Osteocyte (in vitro differentiated cells): ENCODE measurements around the gene STRN4. TPM values are rescaled to one million over a fixed set of nuclear protein-coding genes. Genes with fewer than 3 reads are reported as not detected.
A peak's percentile ranks its signal among the peaks of the same experiment; 100 is the strongest.

ENCODE experiments used
- DNase-seq: peaks from one replicate; pipeline ENCODE4 v3.0.0; 2021; ENCODE audit warnings: mixed read lengths; ENCODE audit not compliant: unreplicated experiment; ENCODE audit errors: extremely low spot score
- H3K27ac Mint-ChIP-seq: one replicate; pipeline ENCODE4 v1.8.0; 2021; ENCODE audit warnings: mild to moderate bottlenecking, mixed read lengths; ENCODE audit not compliant: unreplicated experiment
- H3K27me3 Mint-ChIP-seq: one replicate; pipeline ENCODE4 v1.8.0; 2021; ENCODE audit warnings: mixed read lengths; ENCODE audit not compliant: unreplicated experiment
- H3K36me3 Mint-ChIP-seq: one replicate; pipeline ENCODE4 v1.8.0; 2021; ENCODE audit warnings: mixed read lengths; ENCODE audit not compliant: unreplicated experiment
- H3K4me1 Mint-ChIP-seq: one replicate; pipeline ENCODE4 v1.8.0; 2021; ENCODE audit warnings: mixed read lengths; ENCODE audit not compliant: unreplicated experiment
- H3K4me3 Mint-ChIP-seq: one replicate; pipeline ENCODE4 v1.8.0; 2021; ENCODE audit warnings: mild to moderate bottlenecking, moderate library complexity, mixed read lengths; ENCODE audit not compliant: unreplicated experiment
- H3K9me3 Mint-ChIP-seq: one replicate; pipeline ENCODE4 v1.8.0; 2021; ENCODE audit warnings: mixed read lengths; ENCODE audit not compliant: unreplicated experiment
- total RNA-seq: library from RNA; stranded (reverse); gene quantifications from 2 replicates; pipeline ENCODE4 v1.2.1, GENCODE V29; 2021
- TF ChIP-seq, protein P1 (sequence below): fragments of 200-600 bp; sonication (generic); IDR thresholded peaks from 2 replicates; pipeline ENCODE4 v1.5.0; 2021; ENCODE audit warnings: antibody characterized with exemption, mild to moderate bottlenecking, moderate library complexity

The STRN4 gene
- total RNA-seq, 1 donor from 2014 or later, result 93.5 TPM

- Mint-ChIP-seq H3K27ac (no peak overlapping the region), H3K4me1 (peaks cover 13% of the 10 kb centered on the region), H3K27me3 (no peaks in the 10 kb centered on the region), H3K9me3 (no peaks in the 10 kb centered on the region), H3K4me3 (no peak overlapping the region), H3K36me3 (peaks cover 21% of the 10 kb centered on the region)
- TF ChIP-seq, protein P1, sequence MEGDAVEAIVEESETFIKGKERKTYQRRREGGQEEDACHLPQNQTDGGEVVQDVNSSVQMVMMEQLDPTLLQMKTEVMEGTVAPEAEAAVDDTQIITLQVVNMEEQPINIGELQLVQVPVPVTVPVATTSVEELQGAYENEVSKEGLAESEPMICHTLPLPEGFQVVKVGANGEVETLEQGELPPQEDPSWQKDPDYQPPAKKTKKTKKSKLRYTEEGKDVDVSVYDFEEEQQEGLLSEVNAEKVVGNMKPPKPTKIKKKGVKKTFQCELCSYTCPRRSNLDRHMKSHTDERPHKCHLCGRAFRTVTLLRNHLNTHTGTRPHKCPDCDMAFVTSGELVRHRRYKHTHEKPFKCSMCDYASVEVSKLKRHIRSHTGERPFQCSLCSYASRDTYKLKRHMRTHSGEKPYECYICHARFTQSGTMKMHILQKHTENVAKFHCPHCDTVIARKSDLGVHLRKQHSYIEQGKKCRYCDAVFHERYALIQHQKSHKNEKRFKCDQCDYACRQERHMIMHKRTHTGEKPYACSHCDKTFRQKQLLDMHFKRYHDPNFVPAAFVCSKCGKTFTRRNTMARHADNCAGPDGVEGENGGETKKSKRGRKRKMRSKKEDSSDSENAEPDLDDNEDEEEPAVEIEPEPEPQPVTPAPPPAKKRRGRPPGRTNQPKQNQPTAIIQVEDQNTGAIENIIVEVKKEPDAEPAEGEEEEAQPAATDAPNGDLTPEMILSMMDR, result no peak
- DNase-seq, result no peak
Observed at GRCh38 chr19:46720503-46721239, 25.6 kb downstream of the STRN4 start.

GRCh38 chr19:46719629-46720502 is 26.4 kb downstream of the STRN4 start:
- TF ChIP-seq, protein P1, result no peak
- H3K9me3 Mint-ChIP-seq, result no peaks in the 10 kb centered on the region
- peaks cover 20% of the 10 kb centered on the region for H3K4me1 Mint-ChIP-seq
- H3K27ac Mint-ChIP-seq, result no peak overlapping the region
- peaks cover 18% of the 10 kb centered on the region for H3K36me3 Mint-ChIP-seq
- no peak overlapping the region for H3K4me3 Mint-ChIP-seq
- no peaks in the 10 kb centered on the region for H3K27me3 Mint-ChIP-seq
- no peak for DNase-seq

DNA sequence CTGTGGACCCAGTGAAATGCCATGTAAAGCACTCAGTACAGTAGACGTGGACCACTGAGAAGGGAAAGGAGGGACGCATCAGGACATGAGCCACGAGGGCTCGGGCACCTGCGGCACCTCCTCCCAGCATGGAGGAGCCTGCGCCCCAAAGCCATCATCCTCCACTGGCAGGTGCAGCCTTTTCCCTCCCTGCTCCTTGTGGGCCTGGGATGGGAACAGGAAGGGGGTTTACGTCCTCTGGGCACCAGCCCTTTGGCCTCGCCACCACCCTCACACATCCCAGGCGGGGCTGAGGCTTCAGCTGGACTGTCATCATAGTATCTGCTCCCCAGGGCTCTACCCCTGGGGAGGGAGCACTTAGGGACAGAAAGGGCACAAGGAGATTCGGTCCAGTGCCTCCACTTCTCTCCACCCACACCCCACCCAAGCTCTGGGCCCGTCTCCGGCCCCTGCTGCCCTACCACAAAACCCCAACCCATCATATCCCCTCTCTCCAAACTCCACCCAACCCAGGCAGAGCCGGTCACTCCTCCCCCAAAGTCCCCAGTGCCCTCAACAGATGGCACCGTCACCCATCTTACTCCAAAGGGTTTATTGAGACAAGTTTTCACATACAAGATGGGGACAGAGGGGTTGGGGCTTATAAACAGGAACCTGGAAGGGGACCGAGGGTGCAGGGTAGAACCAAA is 27.2 kb downstream of the STRN4 start:
- DNase-seq, result no peak
- Mint-ChIP-seq H3K27me3 (no peaks in the 10 kb centered on the region), H3K36me3 (peaks cover 14% of the 10 kb centered on the region), H3K4me1 (peaks cover 25% of the 10 kb centered on the region), H3K4me3 (no peak overlapping the region), H3K27ac (peak overlapping the region; percentile 93), H3K9me3 (no peaks in the 10 kb centered on the region)
- TF ChIP-seq, protein P1, result no peak

DNA sequence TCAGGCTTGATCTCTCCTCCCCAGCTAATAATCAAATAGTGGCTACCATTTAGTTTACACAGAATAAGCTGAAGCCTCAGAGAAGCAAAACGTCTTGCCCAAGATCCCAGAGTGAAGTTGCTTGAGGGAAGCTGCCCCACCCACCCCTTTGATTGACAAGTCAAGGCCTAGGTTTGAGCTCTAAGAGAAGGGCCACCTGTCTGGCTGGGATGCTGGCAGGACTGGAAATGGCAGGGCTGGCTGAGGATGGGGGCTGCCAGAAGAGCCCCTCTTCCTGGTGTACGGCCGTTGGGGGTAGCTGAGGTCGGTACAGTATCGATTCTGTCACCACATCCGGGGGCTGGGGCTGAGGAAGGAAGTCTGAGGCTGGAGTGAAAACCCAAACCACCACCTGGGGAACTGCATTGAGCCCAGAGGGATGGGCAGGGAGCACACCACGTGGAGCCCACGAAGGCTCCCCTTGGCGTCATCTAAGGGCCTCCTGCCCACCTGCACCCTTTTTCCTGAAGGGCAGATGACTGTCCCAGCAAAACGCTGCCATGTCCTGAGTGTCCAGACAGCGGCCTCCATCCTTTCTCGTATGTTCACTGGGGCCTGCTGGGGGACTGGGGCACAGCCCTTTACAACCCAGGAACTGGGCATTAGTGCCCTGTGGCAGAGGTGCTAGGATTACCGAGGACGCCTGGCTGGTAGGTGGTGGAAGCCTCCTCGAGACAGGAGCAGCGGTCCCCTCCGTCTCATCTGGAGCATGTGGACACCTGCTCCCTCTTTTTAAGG is 27.9 kb downstream of the STRN4 start:
- Mint-ChIP-seq H3K27me3 (no peaks in the 10 kb centered on the region), H3K9me3 (no peaks in the 10 kb centered on the region), H3K4me3 (peak overlapping the region; percentile 93), H3K27ac (peak overlapping the region; percentile 93), H3K4me1 (peaks cover 29% of the 10 kb centered on the region), H3K36me3 (peaks cover 14% of the 10 kb centered on the region)
- TF ChIP-seq, protein P1, result no peak
- no peak for DNase-seq
